Natural killer cell (primary cell): Measurements from ENCODE around the gene CD37. TPM values are rescaled to one million over a fixed set of nuclear protein-coding genes. Genes with fewer than 3 reads are reported as not detected.
"Not testable (repeated sequence)": the region's sequence is repeated elsewhere in the genome, so short reads cannot be mapped to it uniquely, and the experiment has no call there.

ENCODE experiments used
- ATAC-seq, 3 donors: fragments of 150-1000 bp in 2 of 3; fragments of 200-7000 bp in 1 of 3; cut with Tn5 transposase; 1 replicate in 1 of 3; 2 replicates in 2 of 3; pipeline ENCODE4 v1.10.0; 2021; ENCODE audit warnings: mild to moderate bottlenecking in 2 of 3, moderate library complexity in 2 of 3
- DNase-seq, 2 donors: peaks; one replicate each; pipeline versions ENCODE4 v3.0.0 to v3.0.0-alpha.2; 2013 to 2021; ENCODE audit warnings: mixed read lengths in 1 of 2
- H3K27ac ChIP-seq: one replicate; pipeline ENCODE4 v1.5.1; 2013; ENCODE audit warnings: mild to moderate bottlenecking, low read length
- H3K27me3 ChIP-seq: one replicate; pipeline ENCODE4 v1.6.1; 2013; ENCODE audit warnings: low read length; ENCODE audit not compliant: control insufficient read depth, insufficient read depth
- H3K36me3 ChIP-seq: one replicate; pipeline ENCODE4 v1.6.1; 2013; ENCODE audit warnings: low read length; ENCODE audit not compliant: control insufficient read depth, insufficient read depth
- H3K4me1 ChIP-seq: one replicate; pipeline ENCODE4 v1.6.1; 2013; ENCODE audit warnings: low read length; ENCODE audit not compliant: control insufficient read depth, insufficient read depth
- H3K4me3 ChIP-seq: one replicate; pipeline ENCODE4 v1.5.1; 2013; ENCODE audit warnings: low read length
- H3K9me3 ChIP-seq: one replicate; pipeline ENCODE4 v1.6.1; 2013; ENCODE audit warnings: low read length; ENCODE audit not compliant: control insufficient read depth, insufficient read depth
- H3K27ac Mint-ChIP-seq, 2 donors: one replicate each; pipeline ENCODE4 v1.8.0; 2022; ENCODE audit warnings: mild to moderate bottlenecking in 2 of 2, mixed read lengths in 2 of 2, moderate library complexity in 1 of 2
- H3K27me3 Mint-ChIP-seq, 2 donors: one replicate each; pipeline ENCODE4 v1.8.0; 2022; ENCODE audit warnings: low read depth in 2 of 2, mixed read lengths in 2 of 2
- H3K36me3 Mint-ChIP-seq: one replicate; pipeline ENCODE4 v1.8.0; 2022; ENCODE audit warnings: mixed read lengths
- H3K4me1 Mint-ChIP-seq, 2 donors: one replicate each; pipeline ENCODE4 v1.8.0; 2022; ENCODE audit warnings: mixed read lengths in 2 of 2
- H3K4me3 Mint-ChIP-seq: one replicate; pipeline ENCODE4 v1.8.0; 2022; ENCODE audit warnings: mild to moderate bottlenecking, moderate library complexity, mixed read lengths
- H3K9me3 Mint-ChIP-seq, 2 donors: one replicate each; pipeline ENCODE4 v1.8.0; 2022; ENCODE audit warnings: mixed read lengths in 2 of 2
- WGBS: methylation state at CpG from one replicate; pipeline ENCODE4 v1.1.7; 2013; ENCODE audit warnings: missing lambda C conversion rate; ENCODE audit not compliant: insufficient coverage; 5-methylcytosine and 5-hydroxymethylcytosine counted together
- intact Hi-C: fragments of 100-400 bp; cut with micrococcal nuclease; formaldehyde crosslinking; loops from one replicate; pipeline ENCODE4 v1.14.2; 2022
- total RNA-seq, 4 donors: library from RNA; stranded (reverse); fragments of 120-200 nt in 1 of 4; gene quantifications; one replicate each; pipeline versions ENCODE4 v1.2.3 to v1.2.4, GENCODE V29; 2013 to 2022
- TF ChIP-seq, protein P1 (sequence below): fragments of 200-600 bp; IDR thresholded peaks from one replicate; pipeline ENCODE4 v1.8.0; 2022; ENCODE audit warnings: antibody characterized with exemption

Gene CD37
- total RNA-seq, 3 donors from 2014 or later (not counting 1 experiment from before 2014, with no cell fraction given), result 322 to 392 (median 359) TPM

DNA sequence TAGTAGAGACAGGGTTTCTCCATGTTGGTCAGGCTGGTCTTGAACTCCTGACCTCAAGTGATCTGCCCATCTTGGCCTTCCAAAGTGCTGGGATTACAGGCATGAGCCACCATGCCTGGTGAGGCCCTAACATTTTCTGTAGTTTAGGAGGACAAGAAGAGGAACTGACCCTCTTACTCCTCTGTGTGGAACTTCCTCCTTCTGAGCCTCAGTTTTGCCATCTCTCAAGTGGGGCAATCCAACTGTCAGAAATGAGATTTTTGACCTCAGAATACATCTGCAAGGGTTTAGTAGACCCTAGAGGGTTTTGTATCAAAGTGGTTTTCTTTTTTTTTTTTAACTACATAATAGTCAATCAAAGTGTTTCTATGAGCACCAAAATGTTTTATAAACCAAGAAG, 30.9 kb downstream of the CD37 start:
- ATAC-seq, result no peak
- intact Hi-C loops, result no loop called here
- H3K27ac ChIP-seq, result no peak overlapping the region
- Mint-ChIP-seq H3K4me1 (peaks cover 0 to 2% of the 10 kb centered on the region in 2 donors), H3K9me3 (no peaks in the 10 kb centered on the region), H3K27me3 (peaks cover 3 to 24% of the 10 kb centered on the region in 2 donors), H3K36me3 (peaks cover 10% of the 10 kb centered on the region), H3K4me3 (no peak overlapping the region), H3K27ac (no peak overlapping the region)
- H3K36me3 ChIP-seq, result no peaks in the 10 kb centered on the region
- TF ChIP-seq, protein P1, sequence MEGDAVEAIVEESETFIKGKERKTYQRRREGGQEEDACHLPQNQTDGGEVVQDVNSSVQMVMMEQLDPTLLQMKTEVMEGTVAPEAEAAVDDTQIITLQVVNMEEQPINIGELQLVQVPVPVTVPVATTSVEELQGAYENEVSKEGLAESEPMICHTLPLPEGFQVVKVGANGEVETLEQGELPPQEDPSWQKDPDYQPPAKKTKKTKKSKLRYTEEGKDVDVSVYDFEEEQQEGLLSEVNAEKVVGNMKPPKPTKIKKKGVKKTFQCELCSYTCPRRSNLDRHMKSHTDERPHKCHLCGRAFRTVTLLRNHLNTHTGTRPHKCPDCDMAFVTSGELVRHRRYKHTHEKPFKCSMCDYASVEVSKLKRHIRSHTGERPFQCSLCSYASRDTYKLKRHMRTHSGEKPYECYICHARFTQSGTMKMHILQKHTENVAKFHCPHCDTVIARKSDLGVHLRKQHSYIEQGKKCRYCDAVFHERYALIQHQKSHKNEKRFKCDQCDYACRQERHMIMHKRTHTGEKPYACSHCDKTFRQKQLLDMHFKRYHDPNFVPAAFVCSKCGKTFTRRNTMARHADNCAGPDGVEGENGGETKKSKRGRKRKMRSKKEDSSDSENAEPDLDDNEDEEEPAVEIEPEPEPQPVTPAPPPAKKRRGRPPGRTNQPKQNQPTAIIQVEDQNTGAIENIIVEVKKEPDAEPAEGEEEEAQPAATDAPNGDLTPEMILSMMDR, result no peak
- DNase-seq, result no peak
- no peak overlapping the region for H3K4me3 ChIP-seq
- H3K27me3 ChIP-seq, result peaks cover 37% of the 10 kb centered on the region
- H3K4me1 ChIP-seq, result peaks cover 35% of the 10 kb centered on the region
- H3K9me3 ChIP-seq, result peaks cover 15% of the 10 kb centered on the region

DNA sequence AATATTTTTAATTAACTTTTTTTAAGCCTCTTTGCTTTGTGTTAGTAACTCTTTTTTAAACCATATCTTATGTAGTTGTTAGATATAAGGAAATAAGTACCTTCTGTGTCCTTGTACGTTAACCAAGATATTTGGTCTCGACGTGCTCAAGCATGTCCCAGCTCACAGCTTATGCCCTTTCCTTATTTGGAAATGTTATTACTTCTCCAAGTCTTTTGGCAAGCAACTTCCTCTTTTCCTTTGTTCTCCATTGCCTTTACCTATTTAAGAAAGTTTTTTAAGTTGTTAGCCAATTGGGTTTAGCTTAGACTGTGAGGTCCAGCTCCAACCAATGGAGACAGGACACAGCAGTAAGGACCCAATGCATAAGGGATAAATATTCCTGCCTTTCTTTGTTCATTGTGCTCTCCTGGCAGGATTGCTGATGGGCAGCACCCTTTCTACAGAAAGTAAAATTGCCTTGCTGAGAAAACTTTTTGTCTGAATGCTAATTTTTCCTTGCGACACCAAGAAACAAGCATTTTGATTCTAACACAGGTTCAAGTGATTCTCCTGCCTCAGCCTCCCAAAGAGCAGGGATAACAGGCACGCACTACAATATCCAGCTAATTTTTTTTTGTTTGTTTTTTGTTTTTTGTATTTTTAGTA, 33.6 kb downstream of the CD37 start:
- Mint-ChIP-seq H3K9me3 (no peaks in the 10 kb centered on the region), H3K36me3 (peaks cover 10% of the 10 kb centered on the region), H3K27me3 (peaks cover 0 to 15% of the 10 kb centered on the region in 2 donors), H3K4me1 (no peaks in the 10 kb centered on the region), H3K27ac (no peak overlapping the region), H3K4me3 (no peak overlapping the region)
- TF ChIP-seq, protein P1, result no peak
- Histone ChIP-seq H3K9me3 (peaks cover 15% of the 10 kb centered on the region), H3K27ac (no peak overlapping the region), H3K36me3 (no peaks in the 10 kb centered on the region), H3K4me3 (no peak overlapping the region), H3K4me1 (peaks cover 7% of the 10 kb centered on the region), H3K27me3 (peaks cover 10% of the 10 kb centered on the region)
- intact Hi-C loops, result no loop called here
- ATAC-seq, result no peak
- WGBS, result 100% methylated on average over 5 of the region's 5 CpGs
- DNase-seq, result no peak

DNA sequence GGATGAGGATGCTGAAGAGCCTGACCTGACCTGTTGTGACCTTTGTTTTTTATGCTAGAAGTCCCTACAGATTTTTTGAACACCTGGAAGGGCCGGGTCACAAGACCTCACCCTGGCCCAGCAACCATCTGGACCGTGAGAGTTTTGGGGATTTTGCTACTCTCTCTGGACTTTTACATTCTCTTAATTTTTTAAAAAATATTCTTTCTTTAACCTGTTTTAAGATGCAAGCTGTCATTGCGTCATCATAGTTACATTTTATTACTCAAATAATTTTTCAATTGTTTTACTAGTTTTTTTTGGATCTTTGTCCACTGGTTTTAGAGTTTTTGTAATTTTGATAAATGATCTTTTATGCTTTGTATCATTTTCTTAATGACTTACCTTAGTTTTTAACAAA, 36.0 kb downstream of the CD37 start:
- peaks cover 10% of the 10 kb centered on the region for H3K36me3 Mint-ChIP-seq
- Histone ChIP-seq H3K9me3 (peaks cover 15% of the 10 kb centered on the region), H3K4me1 (no peaks in the 10 kb centered on the region), H3K4me3 (no peak overlapping the region), H3K27ac (no peak overlapping the region), H3K36me3 (no peaks in the 10 kb centered on the region), H3K27me3 (no peaks in the 10 kb centered on the region)
- no peak for DNase-seq
- no peaks in the 10 kb centered on the region for H3K4me1 Mint-ChIP-seq
- H3K27ac Mint-ChIP-seq, result no peak overlapping the region
- H3K9me3 Mint-ChIP-seq, result no peaks in the 10 kb centered on the region
- intact Hi-C loops, result no loop called here
- H3K4me3 Mint-ChIP-seq, result no peak overlapping the region
- WGBS, result 60% methylated on average over 2 of the region's 3 CpGs
- TF ChIP-seq, protein P1, result no peak
- ATAC-seq, result no peak
- H3K27me3 Mint-ChIP-seq, result peaks cover 11 to 12% of the 10 kb centered on the region in 2 donors

DNA sequence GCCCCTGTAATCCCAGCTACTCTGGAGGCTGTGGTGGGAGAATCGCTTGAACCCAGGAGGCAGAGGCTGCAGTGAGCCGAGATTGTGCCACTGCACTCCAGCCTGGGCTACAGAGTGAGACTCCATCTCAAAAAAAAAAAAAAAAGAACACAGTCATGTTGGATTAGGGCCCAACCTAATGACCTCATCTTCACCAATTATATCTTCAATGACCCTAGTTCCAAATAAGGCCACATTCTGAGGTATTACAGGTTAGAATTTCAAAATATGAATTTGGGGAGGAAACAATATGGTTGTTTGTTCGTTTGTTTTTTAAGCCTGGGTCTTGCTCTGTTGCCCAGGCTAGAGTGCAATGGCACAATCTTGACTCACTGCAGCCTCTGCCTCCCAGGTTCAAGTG, 38.0 kb downstream of the CD37 start:
- ATAC-seq, H3K36me3 ChIP-seq, H3K27me3 ChIP-seq, DNase-seq, H3K27ac ChIP-seq, H3K27ac Mint-ChIP-seq, intact Hi-C loops, H3K4me1 Mint-ChIP-seq, H3K4me1 ChIP-seq, H3K9me3 Mint-ChIP-seq, H3K4me3 Mint-ChIP-seq, H3K4me3 ChIP-seq: not testable (repeated sequence)
- peaks cover 12 to 18% of the 10 kb centered on the region in 2 donors for H3K27me3 Mint-ChIP-seq
- peaks cover 10% of the 10 kb centered on the region for H3K36me3 Mint-ChIP-seq
- WGBS, result 86% methylated on average over 3 of the region's 3 CpGs
- peaks cover 15% of the 10 kb centered on the region for H3K9me3 ChIP-seq
